Omental fat pad (tissue), 4 donors: Measurements from ENCODE around the gene PHF13. TPM values are rescaled to one million over a fixed set of nuclear protein-coding genes. Genes with fewer than 3 reads are reported as not detected.

Experiments used
- ATAC-seq: fragments of 150-250 bp; one replicate; pipeline ENCODE4 v1.9.1; 2016; ENCODE audit warnings: mild to moderate bottlenecking, moderate library complexity; ENCODE audit not compliant: low FRiP score
- DNase-seq: peaks from one replicate; pipeline ENCODE4 v3.0.0-alpha.2; 2019; ENCODE audit warnings: low spot score
- total RNA-seq, 4 donors: library from RNA; depleted of rRNA; stranded (reverse); fragments of >200 nt; gene quantifications; one replicate each; pipeline ENCODE4 v1.1.0, GENCODE V29; 2016
- TF ChIP-seq, protein P1 (sequence below), 3 donors: fragments of 450-650 bp; IDR thresholded peaks; one replicate each; pipeline ENCODE4 v1.5.1; 2016 to 2017; ENCODE audit warnings: antibody characterized with exemption in 3 of 3, mild to moderate bottlenecking in 3 of 3, moderate library complexity in 2 of 3

Gene PHF13
- total RNA-seq, 4 donors from 2014 or later: 8.6 to 15.1 (median 14.7) TPM

DNA sequence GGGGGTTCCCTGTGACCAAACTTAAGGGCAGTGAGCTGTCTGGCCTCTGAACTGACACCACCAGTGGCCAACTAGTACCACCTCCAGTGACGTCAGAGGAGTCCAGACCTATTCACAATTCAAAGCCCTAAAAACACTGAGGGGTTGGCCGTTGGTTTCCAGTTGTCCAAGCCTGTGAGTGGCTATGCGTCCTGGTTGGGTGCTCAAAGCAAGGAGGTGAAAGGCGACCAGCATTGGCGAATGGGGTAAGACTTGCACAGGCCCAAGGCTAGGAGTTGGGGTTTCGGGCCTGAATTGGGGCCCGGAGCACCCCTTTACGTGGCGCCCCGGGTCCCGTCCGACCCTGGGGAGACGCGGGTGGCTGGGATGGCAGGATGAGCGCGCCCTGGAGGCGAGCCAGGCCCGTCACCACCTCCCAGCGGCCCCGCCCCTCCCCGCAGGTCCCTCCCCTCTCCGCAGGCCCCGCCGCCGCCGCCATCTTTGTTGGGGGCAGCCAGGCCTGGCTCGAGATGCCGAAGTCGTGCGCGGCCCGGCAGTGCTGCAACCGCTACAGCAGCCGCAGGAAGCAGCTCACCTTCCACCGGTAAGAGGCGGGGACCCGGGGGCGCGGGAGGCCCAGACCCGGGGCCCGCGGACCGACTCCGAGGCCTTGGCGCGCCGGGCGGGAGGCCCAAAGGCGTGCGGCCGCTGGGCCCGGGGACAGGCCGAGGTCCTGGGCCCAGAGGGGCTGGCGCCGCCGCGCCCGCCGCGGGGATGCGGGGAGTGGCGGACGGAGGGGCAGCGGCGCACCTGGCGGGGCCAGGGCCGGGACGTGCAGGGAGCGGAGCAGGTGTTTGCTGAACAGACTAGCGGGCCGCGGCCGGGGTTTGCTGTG is 11.4 kb downstream of the PHF13 start, which contains the start of gene THAP3:
THAP3 (plus strand) TSS at position 159 of the 874 bp plus-strand sequence; CDS start at position 510, 351 bp downstream.
- ATAC-seq: peak; percentile 92
- TF ChIP-seq, protein P1, sequence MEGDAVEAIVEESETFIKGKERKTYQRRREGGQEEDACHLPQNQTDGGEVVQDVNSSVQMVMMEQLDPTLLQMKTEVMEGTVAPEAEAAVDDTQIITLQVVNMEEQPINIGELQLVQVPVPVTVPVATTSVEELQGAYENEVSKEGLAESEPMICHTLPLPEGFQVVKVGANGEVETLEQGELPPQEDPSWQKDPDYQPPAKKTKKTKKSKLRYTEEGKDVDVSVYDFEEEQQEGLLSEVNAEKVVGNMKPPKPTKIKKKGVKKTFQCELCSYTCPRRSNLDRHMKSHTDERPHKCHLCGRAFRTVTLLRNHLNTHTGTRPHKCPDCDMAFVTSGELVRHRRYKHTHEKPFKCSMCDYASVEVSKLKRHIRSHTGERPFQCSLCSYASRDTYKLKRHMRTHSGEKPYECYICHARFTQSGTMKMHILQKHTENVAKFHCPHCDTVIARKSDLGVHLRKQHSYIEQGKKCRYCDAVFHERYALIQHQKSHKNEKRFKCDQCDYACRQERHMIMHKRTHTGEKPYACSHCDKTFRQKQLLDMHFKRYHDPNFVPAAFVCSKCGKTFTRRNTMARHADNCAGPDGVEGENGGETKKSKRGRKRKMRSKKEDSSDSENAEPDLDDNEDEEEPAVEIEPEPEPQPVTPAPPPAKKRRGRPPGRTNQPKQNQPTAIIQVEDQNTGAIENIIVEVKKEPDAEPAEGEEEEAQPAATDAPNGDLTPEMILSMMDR (IDR thresholded peaks at IDR 0.05): no peak
- DNase-seq: peak; percentile 65

DNA sequence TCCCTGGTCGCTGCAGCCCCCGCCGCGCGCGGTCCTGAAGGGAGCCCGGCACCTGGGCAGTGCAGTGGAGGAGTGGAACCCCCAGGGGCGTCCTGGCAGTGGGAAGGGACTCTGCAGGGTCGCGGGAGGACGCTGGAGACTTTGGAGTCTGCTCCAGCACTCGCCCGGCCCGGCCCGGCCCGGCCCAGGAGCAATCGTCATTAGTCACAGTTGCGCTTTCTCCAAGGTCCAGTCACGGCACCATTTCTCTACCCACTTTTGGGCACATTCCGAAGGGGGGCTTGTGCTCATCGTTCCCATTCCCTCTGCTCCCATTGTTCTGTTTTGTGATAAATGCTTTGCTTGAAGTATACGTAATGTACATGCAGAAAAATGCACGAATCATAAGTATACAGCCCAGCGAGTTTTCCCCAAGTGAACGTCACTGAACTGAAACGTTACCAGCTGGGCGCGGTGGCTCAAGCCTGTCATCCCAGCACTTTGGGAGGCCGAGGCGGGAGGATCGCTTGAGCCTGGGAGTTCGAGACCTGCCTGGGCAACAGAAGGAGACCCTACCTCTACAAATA is 12.1 kb downstream of the PHF13 start:
- ATAC-seq (peak; percentile 36), DNase-seq (no peak)
- TF ChIP-seq, protein P1 (IDR thresholded peaks at IDR 0.05): no peak

DNA sequence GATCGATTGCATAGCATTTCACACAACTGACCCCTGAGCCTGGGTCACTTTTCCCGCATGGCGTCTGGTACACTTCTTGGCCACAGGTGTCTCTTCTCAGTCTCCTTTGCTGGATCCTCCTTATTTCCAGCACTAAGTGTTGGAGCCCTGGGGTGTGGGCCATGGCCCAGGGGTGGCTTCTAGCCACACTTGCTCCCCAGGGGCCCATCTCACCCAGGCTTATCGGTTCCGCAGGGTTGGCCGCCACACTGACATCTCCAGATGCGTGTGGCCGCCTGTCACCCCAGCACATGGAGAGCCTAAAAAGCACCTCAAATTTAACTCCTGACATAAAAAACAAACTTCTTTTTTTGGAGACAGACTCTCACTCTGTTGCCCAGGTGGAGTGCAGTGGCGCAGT is 13.5 kb downstream of the PHF13 start:
- no peak for ATAC-seq
- no peak for DNase-seq

DNA sequence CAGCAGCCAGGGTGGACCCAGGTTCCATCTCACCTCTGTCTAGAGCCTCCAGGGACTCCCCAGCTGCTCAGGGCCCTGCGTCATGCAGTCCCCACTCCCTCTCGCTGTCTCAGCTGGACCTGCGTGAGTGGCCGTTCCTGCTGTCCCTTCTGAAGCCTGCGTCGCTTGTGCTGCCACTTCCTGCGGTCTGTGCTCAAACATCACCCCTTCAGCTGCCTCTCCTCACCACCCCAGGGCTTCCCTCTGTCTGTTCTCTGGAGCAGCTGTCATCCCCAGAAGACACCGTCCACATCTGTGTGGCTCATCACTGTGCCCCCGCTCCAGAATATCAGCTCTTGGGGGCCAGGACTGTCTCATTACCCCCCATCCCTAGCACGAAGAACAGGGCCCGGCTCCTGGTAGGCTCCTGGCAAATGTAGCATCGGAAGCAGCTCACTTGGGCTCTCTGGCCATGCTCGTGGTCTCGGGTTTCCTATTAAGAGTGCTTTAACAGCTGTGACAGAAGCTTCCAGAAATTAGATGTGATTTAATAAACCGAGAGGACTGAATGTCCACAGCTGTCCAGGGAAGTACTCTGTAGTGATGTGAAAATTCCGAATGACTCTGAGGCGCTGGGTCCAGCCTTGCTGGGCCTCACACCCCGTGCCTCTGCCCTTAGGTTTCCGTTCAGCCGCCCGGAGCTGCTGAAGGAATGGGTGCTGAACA is 14.5 kb downstream of the PHF13 start:
- DNase-seq: no peak
- TF ChIP-seq, protein P1 (IDR thresholded peaks at IDR 0.05): no peak
- no peak for ATAC-seq

More for the DNA sequence above, 13.5 kb downstream of the PHF13 start:
- TF ChIP-seq, protein P1 (IDR thresholded peaks at IDR 0.05): no peak

DNA sequence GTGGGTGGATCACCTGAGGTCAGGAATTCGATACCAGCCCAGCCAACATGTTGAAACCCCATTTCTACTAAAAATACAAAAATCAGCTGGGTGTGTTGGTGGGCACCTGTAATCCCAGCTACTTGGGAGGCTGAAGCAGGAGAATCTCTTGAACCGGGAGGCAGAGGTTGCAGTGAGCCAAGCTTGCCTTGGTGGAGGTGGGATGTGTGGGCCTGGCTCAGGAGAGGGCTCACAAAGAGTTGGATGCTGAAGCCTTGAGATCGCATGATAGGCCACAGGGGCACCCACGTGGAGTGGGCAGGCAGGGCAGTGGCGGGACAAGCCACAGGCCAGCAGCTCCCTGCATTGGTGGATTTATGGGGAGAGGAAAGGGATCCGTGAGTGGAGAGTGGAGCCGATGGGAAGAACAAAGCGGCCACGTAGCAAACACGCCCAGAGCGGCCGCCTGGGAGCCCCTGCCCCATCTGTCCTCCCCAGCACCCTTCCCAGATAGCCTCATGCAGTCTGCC is 15.5 kb downstream of the PHF13 start:
- TF ChIP-seq, protein P1 (IDR thresholded peaks at IDR 0.05): no peak
- DNase-seq (no peak), ATAC-seq (no peak)

DNA sequence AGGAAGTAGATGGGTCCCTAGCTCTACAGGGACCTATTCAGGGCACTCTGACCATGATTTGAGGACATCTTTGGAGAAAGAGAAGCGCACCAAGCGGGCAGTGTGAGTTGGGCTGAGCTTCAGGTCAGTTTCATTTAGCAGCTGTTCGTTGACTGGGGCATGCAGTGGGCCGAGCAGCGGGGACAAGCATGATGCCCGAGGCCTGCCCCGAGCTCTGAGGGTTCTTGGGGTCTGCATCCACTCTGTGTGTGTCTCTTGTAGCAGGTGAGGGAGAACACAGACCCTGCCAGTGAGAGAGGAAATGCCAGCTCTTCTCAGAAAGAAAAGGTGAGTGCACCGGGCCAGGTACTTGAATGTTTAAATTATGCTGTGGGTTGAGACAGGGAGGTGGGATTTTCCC is 16.5 kb downstream of the PHF13 start:
- DNase-seq (no peak), ATAC-seq (no peak)
- TF ChIP-seq, protein P1 (IDR thresholded peaks at IDR 0.05): no peak
